Spleen (tissue), 11 donors: ENCODE results near the gene PLA2G12A. TPM values are rescaled to one million over a fixed set of nuclear protein-coding genes. Genes with fewer than 3 reads are reported as not detected.

Source experiments
- DNase-seq: peaks from one replicate; pipeline ENCODE4 v3.0.0-alpha.2; 2020
- H3K27ac ChIP-seq, 8 donors: fragments of 200-600 bp; sonication (generic) in 7 of 8; 1 replicate in 4 of 8; 2 replicates in 4 of 8; pipeline versions ENCODE4 v1.5.0 to v1.8.0; 2016 to 2021; ENCODE audit warnings: inconsistent platforms in 4 of 8, mild to moderate bottlenecking in 4 of 8, moderate library complexity in 1 of 8
- H3K27me3 ChIP-seq, 7 donors: fragments of 200-600 bp; sonication (generic) in 6 of 7; replicated peaks in 1 of 7; 1 replicate in 4 of 7; 2 replicates in 3 of 7; pipeline versions ENCODE4 v1.5.0 to v1.8.0; 2016 to 2021; ENCODE audit warnings: inconsistent platforms in 3 of 7, mild to moderate bottlenecking in 1 of 7
- H3K36me3 ChIP-seq, 6 donors: fragments of 200-600 bp; sonication (generic) in 5 of 6; 1 replicate in 4 of 6; 2 replicates in 2 of 6; pipeline versions ENCODE4 v1.5.0 to v1.8.0; 2016 to 2021; ENCODE audit warnings: inconsistent platforms in 2 of 6
- H3K4me1 ChIP-seq, 6 donors: fragments of 200-600 bp; sonication (generic) in 5 of 6; 1 replicate in 3 of 6; 2 replicates in 3 of 6; pipeline versions ENCODE4 v1.5.0 to v1.8.0; 2016 to 2021; ENCODE audit warnings: inconsistent platforms in 3 of 6
- H3K4me3 ChIP-seq, 8 donors: fragments of 200-600 bp; sonication (generic) in 7 of 8; 1 replicate in 4 of 8; 2 replicates in 4 of 8; pipeline versions ENCODE4 v1.5.0 to v1.8.0; 2016 to 2021; ENCODE audit warnings: inconsistent platforms in 4 of 8, mild to moderate bottlenecking in 4 of 8, moderate library complexity in 2 of 8
- H3K9me3 ChIP-seq, 8 donors: fragments of 200-600 bp; sonication (generic) in 7 of 8; 1 replicate in 4 of 8; 2 replicates in 4 of 8; pipeline versions ENCODE4 v1.5.0 to v1.8.0; 2016 to 2021; ENCODE audit warnings: inconsistent platforms in 4 of 8
- CTCF ChIP-seq, 11 experiments: fragments of 200-600 bp in 7 of 11; fragments of 450-650 bp in 4 of 11; sonication (generic) in 4 of 11; IDR thresholded peaks in 8 of 11; conservative IDR thresholded peaks in 3 of 11; 1 replicate in 7 of 11; 2 replicates in 4 of 11; pipeline versions ENCODE4 v1.4.0 to v1.8.0; 2016 to 2021; ENCODE audit warnings: antibody characterized with exemption in 11 of 11, inconsistent platforms in 4 of 11, mild to moderate bottlenecking in 1 of 11
- POLR2A ChIP-seq, 3 donors: fragments of 450-650 bp; IDR thresholded peaks; one replicate each; pipeline ENCODE4 v1.5.1; 2017; ENCODE audit warnings: antibody characterized with exemption in 3 of 3, mild to moderate bottlenecking in 1 of 3
- POLR2AphosphoS5 ChIP-seq, 3 donors: sonication (generic); formaldehyde crosslinking; IDR thresholded peaks; one replicate each; pipeline ENCODE4 v1.5.1; 2017; ENCODE audit warnings: antibody characterized with exemption in 3 of 3
- WGBS, 5 donors: extraction: QIAGEN DNeasy Blood & Tissue Kit in 3 of 5; methylation state at CpG; one replicate each; pipeline versions ENCODE4 v1.1.5 to v1.1.7; 2013 to 2018; 5-methylcytosine and 5-hydroxymethylcytosine counted together
- intact Hi-C: fragments of 100-400 bp; cut with DNase I; formaldehyde crosslinking; loops from one replicate; pipeline ENCODE4 v1.15.0; 2023; ENCODE audit warnings: low total_unique reads
- polyA plus RNA-seq, 3 donors: library from polyadenylated mRNA; stranded (reverse); fragments of 200-250 nt; gene quantifications; one replicate each; pipeline ENCODE4 v1.2.1, GENCODE V29; 2013
- total RNA-seq, 7 donors: library from RNA; depleted of rRNA in 3 of 7; stranded (reverse); fragments of >200 nt in 3 of 7; fragmentation: NEBNext Ultra II Directional in 4 of 7; extraction: Animal tissue kit (Norgen Biotek cat#: 25700) in 4 of 7; gene quantifications; one replicate each; pipeline versions ENCODE4 v1.1.0 to v1.2.1, GENCODE V29; 2016 to 2021
- donor health status: healthy with polysubstance abuse.
- donor health status: DM: no; HTN: no; CAD: no; lungs with moderate emphysema.
- donor health status: DM: no; HTN: no; CAD: no.
- donor health status: Bipolar disorder and iron deficiency.
- donor health status: healthy.
- donor health status: DM: no; HTN: no; CAD: no.
- donor health status: DM: yes; HTN: yes; CAD: no.

PLA2G12A gene
- total and polyA plus RNA-seq, 10 donors: 2.6 to 21.4 (median 15.8) TPM

- Histone ChIP-seq H3K9me3 (no peaks in the 10 kb centered on the region), H3K4me3 (no peak overlapping the region), H3K36me3 (peaks cover 0 to 7% (median 0%) of the 10 kb centered on the region in 6 donors), H3K27ac (no peak overlapping the region), H3K4me1 (no peaks in the 10 kb centered on the region), H3K27me3 (no peaks in the 10 kb centered on the region)
- intact Hi-C loops: no loop called here
- WGBS, 5 donors: 61 to 88% (median 77%) methylated on average over 2 of the region's 2 CpGs
- no peak for DNase-seq
- TF ChIP-seq POLR2AphosphoS5 (IDR thresholded peaks at IDR 0.05) (no peak), POLR2A (IDR thresholded peaks at IDR 0.05) (no peak), CTCF (IDR thresholded peaks at IDR 0.05 in 8 of 11, conservative IDR thresholded peaks at IDR 0.05 in 3 of 11) (no peak)
Measured at GRCh38 chr4:109760682-109761081, 30.8 kb upstream of the PLA2G12A start.

- DNase-seq: no peak
- Histone ChIP-seq H3K4me1 (no peaks in the 10 kb centered on the region), H3K27ac (no peak overlapping the region), H3K27me3 (no peaks in the 10 kb centered on the region), H3K4me3 (no peak overlapping the region), H3K36me3 (peaks cover 0 to under 1% (median 0%) of the 10 kb centered on the region in 6 donors), H3K9me3 (no peaks in the 10 kb centered on the region)
- WGBS, 5 donors: 59 to 85% (median 79%) methylated on average over 3 of the region's 3 CpGs
- intact Hi-C loops: no loop called here
- TF ChIP-seq POLR2AphosphoS5 (IDR thresholded peaks at IDR 0.05) (no peak), POLR2A (IDR thresholded peaks at IDR 0.05) (no peak), CTCF (IDR thresholded peaks at IDR 0.05 in 8 of 11, conservative IDR thresholded peaks at IDR 0.05 in 3 of 11) (no peak)
Measured at GRCh38 chr4:109755656-109756055, 25.8 kb upstream of the PLA2G12A start.

GRCh38 chr4:109754093-109754857 lies 24.4 kb upstream of the PLA2G12A start:
- 78 to 94% (median 83%) methylated on average over 7 of the region's 7 CpGs for WGBS, 5 donors
- DNase-seq: no peak
- Histone ChIP-seq H3K9me3 (no peaks in the 10 kb centered on the region), H3K4me1 (no peaks in the 10 kb centered on the region), H3K27ac (no peak overlapping the region), H3K36me3 (peaks cover 0 to under 1% (median 0%) of the 10 kb centered on the region in 6 donors), H3K27me3 (no peaks in the 10 kb centered on the region), H3K4me3 (no peak overlapping the region)
- TF ChIP-seq POLR2A (IDR thresholded peaks at IDR 0.05) (no peak), POLR2AphosphoS5 (IDR thresholded peaks at IDR 0.05) (no peak), CTCF (IDR thresholded peaks at IDR 0.05 in 8 of 11, conservative IDR thresholded peaks at IDR 0.05 in 3 of 11) (no peak)
- intact Hi-C loops: no loop called here

DNA sequence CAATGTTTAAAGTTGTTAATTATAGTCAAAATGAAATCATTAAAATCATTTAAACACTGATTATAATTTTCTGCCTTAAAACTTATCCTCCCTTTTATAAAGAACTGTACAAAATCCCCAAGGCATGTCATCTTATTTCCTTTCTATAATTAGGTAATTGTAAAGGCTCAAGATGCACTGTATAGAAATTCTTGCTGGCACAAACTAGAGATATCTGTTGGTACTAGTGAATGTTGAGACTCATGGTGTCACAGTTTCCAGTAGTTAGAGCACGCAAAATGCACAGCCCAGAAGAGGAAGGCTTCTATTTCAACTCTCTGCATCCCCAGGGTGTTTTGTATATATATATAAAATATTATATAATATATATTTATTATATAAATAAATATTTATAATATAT lies 22.7 kb upstream of the PLA2G12A start:
- Histone ChIP-seq H3K36me3 (peaks cover 0 to 6% (median 0%) of the 10 kb centered on the region in 6 donors), H3K4me1 (no peaks in the 10 kb centered on the region), H3K4me3 (no peak overlapping the region), H3K27ac (no peak overlapping the region), H3K27me3 (no peaks in the 10 kb centered on the region), H3K9me3 (no peaks in the 10 kb centered on the region)
- no peak for DNase-seq
- 0 to 65% (median 0%) methylated on average over 1 of the region's 1 CpG for WGBS, 5 donors
- TF ChIP-seq POLR2AphosphoS5 (IDR thresholded peaks at IDR 0.05): no peak
- TF ChIP-seq POLR2A (IDR thresholded peaks at IDR 0.05): no peak
- no peak for TF ChIP-seq CTCF (IDR thresholded peaks at IDR 0.05 in 8 of 11, conservative IDR thresholded peaks at IDR 0.05 in 3 of 11)
- intact Hi-C loops: no loop called here
